Measurements from ENCODE around the gene F2. TPM values are rescaled to one million over a fixed set of nuclear protein-coding genes. Genes with fewer than 3 reads are reported as not detected.

F2 gene
- total and polyA plus RNA-seq, 4 donors, result 631 to 1,505 (median 1,232) TPM

GRCh38 chr11:46747150-46747549 lies 28.1 kb downstream of the F2 start (continued):
- TF ChIP-seq EGR1 (IDR thresholded peaks at IDR 0.05; ENCODE audit: low read depth in 2 of 2) (no peak), SP1 (IDR thresholded peaks at IDR 0.05) (no peak), ATF3 (IDR thresholded peaks at IDR 0.05) (no peak), RXRA (IDR thresholded peaks at IDR 0.05) (no peak)

GRCh38 chr11:46755962-46756361 lies 36.9 kb downstream of the F2 start:
- Histone ChIP-seq H3K4me1 (ENCODE audit: control insufficient read depth in 4 of 4, insufficient read depth in 4 of 4, low read length in 3 of 4) (no peaks in the 10 kb centered on the region), H3K27ac (ENCODE audit: low read depth in 1 of 2, low read length in 2 of 2) (no peak overlapping the region), H3K9ac (ENCODE audit: low read depth in 1 of 2, low read length in 2 of 2) (no peak overlapping the region), H3K4me3 (ENCODE audit: low read depth in 1 of 3, low read length in 3 of 3) (no peak overlapping the region), H3K9me3 (ENCODE audit: control insufficient read depth in 4 of 4, low read length in 3 of 4) (no peaks in the 10 kb centered on the region), H3K36me3 (ENCODE audit: control insufficient read depth in 4 of 4, insufficient read depth in 3 of 4, low read depth in 1 of 4, low read length in 3 of 4) (peaks cover 20 to 48% (median 44%) of the 10 kb centered on the region in 4 donors), H3K27me3 (ENCODE audit: control insufficient read depth in 4 of 4, insufficient read depth in 4 of 4, low read length in 3 of 4) (no peaks in the 10 kb centered on the region)
- no peak for TF ChIP-seq HNF4G (IDR thresholded peaks at IDR 0.05)
- no peak for TF ChIP-seq HNF4A (conservative IDR thresholded peaks at IDR 0.05)
- TF ChIP-seq RAD21 (IDR thresholded peaks at IDR 0.05), result no peak
- TF ChIP-seq JUND (IDR thresholded peaks at IDR 0.05), result no peak
- TF ChIP-seq REST (IDR thresholded peaks at IDR 0.05), result no peak
- TF ChIP-seq NR2F2 (IDR thresholded peaks at IDR 0.05), result no peak
- TF ChIP-seq ATF3 (IDR thresholded peaks at IDR 0.05), result no peak
- no peak for TF ChIP-seq SP1 (IDR thresholded peaks at IDR 0.05)
- no peak for TF ChIP-seq RXRA (IDR thresholded peaks at IDR 0.05)
- TF ChIP-seq ZBTB33 (IDR thresholded peaks at IDR 0.05), result no peak
- TF ChIP-seq FOXA2 (IDR thresholded peaks at IDR 0.05), result no peak
- TF ChIP-seq YY1 (IDR thresholded peaks at IDR 0.05), result no peak
- no peak for TF ChIP-seq GABPA (IDR thresholded peaks at IDR 0.05 in 1 of 2, conservative IDR thresholded peaks at IDR 0.05 in 1 of 2)
- no peak for TF ChIP-seq FOXA1 (IDR thresholded peaks at IDR 0.05)
- no peak for TF ChIP-seq EGR1 (IDR thresholded peaks at IDR 0.05; ENCODE audit: low read depth in 2 of 2)
- no peak for TF ChIP-seq TAF1 (conservative IDR thresholded peaks at IDR 0.05)
- DNase-seq (ENCODE audit: low spot score), result no peak

GRCh38 chr11:46759196-46759595 lies 40.2 kb downstream of the F2 start:
- Histone ChIP-seq H3K27ac (ENCODE audit: low read depth in 1 of 2, low read length in 2 of 2) (no peak overlapping the region), H3K36me3 (ENCODE audit: control insufficient read depth in 4 of 4, insufficient read depth in 3 of 4, low read depth in 1 of 4, low read length in 3 of 4) (peaks cover 20 to 60% (median 47%) of the 10 kb centered on the region in 4 donors), H3K27me3 (ENCODE audit: control insufficient read depth in 4 of 4, insufficient read depth in 4 of 4, low read length in 3 of 4) (no peaks in the 10 kb centered on the region), H3K9ac (ENCODE audit: low read depth in 1 of 2, low read length in 2 of 2) (no peak overlapping the region), H3K4me1 (ENCODE audit: control insufficient read depth in 4 of 4, insufficient read depth in 4 of 4, low read length in 3 of 4) (no peaks in the 10 kb centered on the region), H3K9me3 (ENCODE audit: control insufficient read depth in 4 of 4, low read length in 3 of 4) (no peaks in the 10 kb centered on the region), H3K4me3 (ENCODE audit: low read depth in 1 of 3, low read length in 3 of 3) (no peak overlapping the region)
- 96% methylated on average over 6 of the region's 6 CpGs for WGBS
- no peak for DNase-seq (ENCODE audit: low spot score)
- TF ChIP-seq RAD21 (IDR thresholded peaks at IDR 0.05) (no peak), RXRA (IDR thresholded peaks at IDR 0.05) (no peak), SP1 (IDR thresholded peaks at IDR 0.05) (no peak), FOXA1 (IDR thresholded peaks at IDR 0.05) (no peak), EGR1 (IDR thresholded peaks at IDR 0.05; ENCODE audit: low read depth in 2 of 2) (no peak), HNF4A (conservative IDR thresholded peaks at IDR 0.05) (no peak), JUND (IDR thresholded peaks at IDR 0.05) (no peak), NR2F2 (IDR thresholded peaks at IDR 0.05) (no peak), CTCF (IDR thresholded peaks at IDR 0.05; ENCODE audit: low read depth, low read length, missing input control) (no peak), ATF3 (IDR thresholded peaks at IDR 0.05) (no peak), YY1 (IDR thresholded peaks at IDR 0.05) (no peak), FOXA2 (IDR thresholded peaks at IDR 0.05) (no peak), REST (IDR thresholded peaks at IDR 0.05) (no peak), GABPA (IDR thresholded peaks at IDR 0.05 in 1 of 2, conservative IDR thresholded peaks at IDR 0.05 in 1 of 2) (no peak), HNF4G (IDR thresholded peaks at IDR 0.05) (no peak)

All from liver (tissue), 9 donors.